PC-3 (cell line): Measurements from ENCODE around the gene DGAT2. TPM values are rescaled to one million over a fixed set of nuclear protein-coding genes. Genes with fewer than 3 reads are reported as not detected.
A peak's percentile ranks its signal among the peaks of the same experiment; 100 is the strongest.

Experiments used
- ATAC-seq: fragments of 200-7000 bp; cut with Tn5 transposase; 2 replicates; pipeline ENCODE4 v1.9.1; 2020; ENCODE audit warnings: mild to moderate bottlenecking, moderate library complexity
- BruUV-seq: library from RNA; stranded (reverse); fragments of 400-500 nt; replicated peaks from 2 replicates; lab custom pipeline; 2021; lab: Mats Ljungman, UMichigan
- CTCF ChIA-PET: fragments of 300-600 bp; sonication (Branson Sonifier 250); formaldehyde crosslinking; loops from one replicate; lab custom pipeline; 2022; ENCODE audit warnings: antibody characterized with exemption; lab: Charles Lee
- POLR2A ChIA-PET: fragments of 300-600 bp; sonication (Branson Sonifier 250); formaldehyde crosslinking; loops from one replicate; lab custom pipeline; 2022; ENCODE audit warnings: antibody characterized with exemption; ENCODE audit not compliant: unreplicated experiment; lab: Charles Lee
- DNase-seq: peaks from one replicate; pipeline ENCODE4 v3.0.0-alpha.2; 2015
- H2AFZ ChIP-seq: fragments of 300-600 bp; sonication (generic); 2 replicates; pipeline ENCODE4 v1.6.0; 2016; ENCODE audit warnings: antibody characterized with exemption, low read length
- H3F3A ChIP-seq: fragments of 300-600 bp; sonication (generic); one replicate; pipeline ENCODE4 v1.6.0; 2017; ENCODE audit warnings: antibody characterized with exemption, low read length, control low read depth, mild to moderate bottlenecking; ENCODE audit not compliant: unreplicated experiment
- H3K27ac ChIP-seq: fragments of 300-600 bp; sonication (generic); 2 replicates; pipeline ENCODE4 v1.5.1; 2016; ENCODE audit warnings: mild to moderate bottlenecking, low read length
- H3K27me3 ChIP-seq: fragments of 300-600 bp; sonication (generic); 2 replicates; pipeline ENCODE4 v1.6.1; 2016; ENCODE audit warnings: low read length, mixed read lengths
- H3K36me3 ChIP-seq: fragments of 300-600 bp; sonication (generic); 2 replicates; pipeline ENCODE4 v1.6.1; 2016; ENCODE audit warnings: low read depth, mixed run types, low read length, mixed read lengths
- H3K4me1 ChIP-seq: fragments of 300-600 bp; sonication (generic); 2 replicates; pipeline ENCODE4 v1.5.1; 2016; ENCODE audit warnings: low read length; ENCODE audit not compliant: insufficient read depth
- H3K4me2 ChIP-seq: fragments of 300-600 bp; sonication (generic); 2 replicates; pipeline ENCODE4 v1.6.0; 2016; ENCODE audit warnings: low read length
- H3K4me3 ChIP-seq: fragments of 300-600 bp; sonication (generic); 2 replicates; pipeline ENCODE4 v1.5.1; 2016; ENCODE audit warnings: mild to moderate bottlenecking, low read length, mixed read lengths
- H3K79me2 ChIP-seq: fragments of 300-600 bp; sonication (generic); 2 replicates; pipeline ENCODE4 v1.6.1; 2017; ENCODE audit warnings: low read length, mixed read lengths
- H3K9ac ChIP-seq: fragments of 300-600 bp; sonication (generic); 2 replicates; pipeline ENCODE4 v1.6.0; 2016; ENCODE audit warnings: mild to moderate bottlenecking, low read length
- H3K9me2 ChIP-seq: fragments of 300-600 bp; sonication (generic); replicated peaks from 2 replicates; pipeline ENCODE4 v1.6.1; 2016; ENCODE audit warnings: mixed run types, low read length, mixed read lengths
- H3K9me3 ChIP-seq: fragments of 300-600 bp; sonication (generic); 2 replicates; pipeline ENCODE4 v1.6.1; 2016; ENCODE audit warnings: low read length, mixed read lengths
- H4K20me1 ChIP-seq: fragments of 300-600 bp; sonication (generic); 2 replicates; pipeline ENCODE4 v1.6.1; 2016; ENCODE audit warnings: low read length, mixed read lengths
- CTCF ChIP-seq: fragments of 300-600 bp; sonication (generic); conservative IDR thresholded peaks from 2 replicates; pipeline ENCODE4 v1.5.1; 2017; ENCODE audit warnings: antibody characterized with exemption, low read depth, mild to moderate bottlenecking, low read length
- EZH2 ChIP-seq: fragments of 300-600 bp; sonication (generic); IDR thresholded peaks from one replicate; pipeline ENCODE4 v1.6.1; 2017; ENCODE audit warnings: antibody characterized with exemption, mild to moderate bottlenecking, low read length; ENCODE audit not compliant: unreplicated experiment
- EZH2phosphoT487 ChIP-seq: fragments of 300-600 bp; sonication (generic); IDR thresholded peaks from 2 replicates; pipeline ENCODE4 v1.6.1; 2018; ENCODE audit warnings: mild to moderate bottlenecking, antibody characterized with exemption, low read length, borderline replicate concordance
- intact Hi-C: fragments of 100-400 bp; cut with micrococcal nuclease; formaldehyde crosslinking; loops from 2 replicates; pipeline ENCODE4 v1.9.0; 2023
- total RNA-seq: library from RNA; depleted of rRNA; stranded (reverse); fragments of >200 nt; gene quantifications from 2 replicates; pipeline ENCODE4 v1.2.3, GENCODE V29; 2014

Gene DGAT2
- total RNA-seq, 1 experiment from 2014 or later, result 14.3 TPM

- no peak overlapping the region for H3K27ac ChIP-seq
- intact Hi-C loops, result no loop called here
- no peaks in the 10 kb centered on the region for H4K20me1 ChIP-seq
- ChIA-PET POLR2A (interaction anchor here (0.6 kb wide), 1 partner anchor 44 kb away, joined by 7 read pairs; no protein-coding TSS in a partner anchor), CTCF (interaction anchor here (0.5 kb wide), 1 partner anchor 12 kb away, joined by 4 read pairs; no protein-coding TSS in a partner anchor)
- TF ChIP-seq EZH2 (no peak), EZH2phosphoT487 (no peak), CTCF (no peak)
- no peaks in the 10 kb centered on the region for H3K36me3 ChIP-seq
- no peak for ATAC-seq
- peaks cover 6% of the 10 kb centered on the region; the same call in 1 of the 2 replicates for H3K79me2 ChIP-seq
- no peaks in the 10 kb centered on the region for H3K9me3 ChIP-seq
- no TSS peak for BruUV-seq
- H3K9me2 ChIP-seq, result no peaks in the 10 kb centered on the region
- no peaks in the 10 kb centered on the region for H3K27me3 ChIP-seq
- no peaks in the 10 kb centered on the region for H3F3A ChIP-seq
- DNase-seq, result no peak
- H3K4me2 ChIP-seq, result no peak overlapping the region
- H3K9ac ChIP-seq, result no peak overlapping the region
- H2AFZ ChIP-seq, result no peak overlapping the region
- no peak overlapping the region for H3K4me3 ChIP-seq
- H3K4me1 ChIP-seq, result peaks cover 15% of the 10 kb centered on the region
Measured at GRCh38 chr11:75836417-75836816, 67.8 kb downstream of the DGAT2 start.

DNA sequence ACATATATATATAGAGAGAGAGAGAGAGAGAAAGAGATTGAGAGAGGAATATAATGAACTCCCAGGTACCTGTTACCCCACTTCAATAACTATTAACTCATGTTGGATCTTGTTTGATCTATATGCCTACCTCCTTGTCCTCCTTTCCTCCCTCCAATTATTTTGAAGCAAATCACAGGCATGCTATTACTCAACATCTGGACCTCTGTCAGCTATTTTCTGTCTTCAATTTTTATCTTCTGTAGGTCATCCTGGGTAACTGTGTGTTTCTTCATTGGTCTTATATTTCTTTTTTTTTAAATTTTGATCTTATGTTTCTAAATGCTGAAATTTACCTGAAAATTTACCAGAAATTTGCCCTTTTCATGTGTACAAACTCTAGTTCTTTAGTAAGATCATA, 71.3 kb downstream of the DGAT2 start:
- Histone ChIP-seq H3F3A (no peaks in the 10 kb centered on the region), H2AFZ (no peak overlapping the region), H3K27ac (no peak overlapping the region), H3K4me2 (no peak overlapping the region), H3K4me3 (no peak overlapping the region), H3K79me2 (peaks cover 11% of the 10 kb centered on the region), H3K4me1 (peaks cover 21% of the 10 kb centered on the region), H3K9ac (no peak overlapping the region), H3K9me2 (no peaks in the 10 kb centered on the region), H3K36me3 (no peaks in the 10 kb centered on the region), H4K20me1 (no peaks in the 10 kb centered on the region), H3K27me3 (no peaks in the 10 kb centered on the region), H3K9me3 (no peaks in the 10 kb centered on the region)
- ATAC-seq (no peak), DNase-seq (no peak)
- intact Hi-C loops, result no loop called here
- TF ChIP-seq EZH2phosphoT487, result no peak
- ChIA-PET CTCF (no interaction called here), POLR2A (interaction anchor here (0.6 kb wide), 1 partner anchor 24 kb away, joined by 4 read pairs; no protein-coding TSS in a partner anchor)
- BruUV-seq, result no TSS peak

DNA sequence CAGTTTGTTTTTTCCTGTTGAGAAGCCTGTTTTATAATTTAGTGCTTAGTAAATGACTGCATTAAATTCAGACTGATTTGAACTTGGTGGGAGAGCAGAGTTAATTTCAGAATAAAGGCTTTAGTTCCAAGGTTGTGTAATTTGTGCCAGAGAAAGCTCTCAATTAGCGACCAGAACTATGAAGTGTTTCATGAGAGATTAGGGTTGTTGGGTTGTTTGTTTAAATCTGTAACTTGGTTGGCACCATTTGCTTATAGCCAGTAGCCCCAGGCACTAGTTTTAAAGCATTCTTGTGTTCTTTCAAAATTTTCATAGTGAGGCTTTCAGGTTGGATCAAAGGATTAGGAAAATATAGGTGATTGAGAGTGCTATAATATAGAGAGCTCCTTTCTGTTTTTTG, 71.9 kb downstream of the DGAT2 start:
- ATAC-seq (no peak), DNase-seq (no peak)
- Histone ChIP-seq H3K79me2 (peaks cover 9% of the 10 kb centered on the region), H2AFZ (no peak overlapping the region), H3K4me1 (peaks cover 21% of the 10 kb centered on the region), H3F3A (no peaks in the 10 kb centered on the region), H3K36me3 (no peaks in the 10 kb centered on the region), H4K20me1 (no peaks in the 10 kb centered on the region), H3K27ac (peak overlapping the region; percentile 17; the same call in 1 of the 2 replicates), H3K9me3 (no peaks in the 10 kb centered on the region), H3K27me3 (no peaks in the 10 kb centered on the region), H3K9me2 (no peaks in the 10 kb centered on the region), H3K9ac (no peak overlapping the region), H3K4me2 (peak overlapping the region; percentile 7; the same call in 1 of the 2 replicates), H3K4me3 (no peak overlapping the region)
- ChIA-PET CTCF (no interaction called here), POLR2A (no interaction called here)
- no peak for TF ChIP-seq CTCF
- TF ChIP-seq EZH2phosphoT487, result no peak
- TF ChIP-seq EZH2, result no peak
- intact Hi-C loops, result no loop called here
- no TSS peak for BruUV-seq
